ENCODE data around the gene RFX3.

Gene RFX3

DNA sequence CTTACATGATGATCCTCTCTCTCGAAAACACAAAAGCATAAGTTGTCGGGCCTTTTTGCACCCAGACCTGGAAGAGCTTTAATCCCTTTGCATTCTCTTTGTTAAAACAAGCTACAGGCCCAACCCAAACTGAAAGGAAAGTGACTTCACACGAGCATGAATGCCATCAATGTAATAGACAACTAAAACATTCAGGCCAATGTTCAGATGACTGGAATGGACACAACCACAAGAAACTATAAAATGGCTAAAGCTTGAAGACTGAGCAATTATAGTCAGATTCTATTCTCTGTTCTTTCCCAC, 45.5 kb downstream of the RFX3 start:
- H3K4me1 ChIP-seq, result no peaks in the 10 kb centered on the region
- TF ChIP-seq, protein P1, sequence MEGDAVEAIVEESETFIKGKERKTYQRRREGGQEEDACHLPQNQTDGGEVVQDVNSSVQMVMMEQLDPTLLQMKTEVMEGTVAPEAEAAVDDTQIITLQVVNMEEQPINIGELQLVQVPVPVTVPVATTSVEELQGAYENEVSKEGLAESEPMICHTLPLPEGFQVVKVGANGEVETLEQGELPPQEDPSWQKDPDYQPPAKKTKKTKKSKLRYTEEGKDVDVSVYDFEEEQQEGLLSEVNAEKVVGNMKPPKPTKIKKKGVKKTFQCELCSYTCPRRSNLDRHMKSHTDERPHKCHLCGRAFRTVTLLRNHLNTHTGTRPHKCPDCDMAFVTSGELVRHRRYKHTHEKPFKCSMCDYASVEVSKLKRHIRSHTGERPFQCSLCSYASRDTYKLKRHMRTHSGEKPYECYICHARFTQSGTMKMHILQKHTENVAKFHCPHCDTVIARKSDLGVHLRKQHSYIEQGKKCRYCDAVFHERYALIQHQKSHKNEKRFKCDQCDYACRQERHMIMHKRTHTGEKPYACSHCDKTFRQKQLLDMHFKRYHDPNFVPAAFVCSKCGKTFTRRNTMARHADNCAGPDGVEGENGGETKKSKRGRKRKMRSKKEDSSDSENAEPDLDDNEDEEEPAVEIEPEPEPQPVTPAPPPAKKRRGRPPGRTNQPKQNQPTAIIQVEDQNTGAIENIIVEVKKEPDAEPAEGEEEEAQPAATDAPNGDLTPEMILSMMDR (IDR thresholded peaks at IDR 0.05), result no peak
- H3K36me3 ChIP-seq (ENCODE audit: control insufficient read depth, insufficient read depth, low read length), result no peaks in the 10 kb centered on the region
- H3K27me3 ChIP-seq (ENCODE audit: control insufficient read depth, insufficient read depth, low read length), result no peaks in the 10 kb centered on the region
- H3K9ac ChIP-seq, result no peak overlapping the region
- no peak overlapping the region for H3K4me3 ChIP-seq (ENCODE audit: low read depth, low read length)
- H2AFZ ChIP-seq, result no peak overlapping the region
- no peak overlapping the region for H3K27ac ChIP-seq
- no peaks in the 10 kb centered on the region for H3K79me2 ChIP-seq
- H3K4me2 ChIP-seq (ENCODE audit: low read length), result no peak overlapping the region
- no peaks in the 10 kb centered on the region for H3K9me3 ChIP-seq (ENCODE audit: control insufficient read depth, low read length)

DNA sequence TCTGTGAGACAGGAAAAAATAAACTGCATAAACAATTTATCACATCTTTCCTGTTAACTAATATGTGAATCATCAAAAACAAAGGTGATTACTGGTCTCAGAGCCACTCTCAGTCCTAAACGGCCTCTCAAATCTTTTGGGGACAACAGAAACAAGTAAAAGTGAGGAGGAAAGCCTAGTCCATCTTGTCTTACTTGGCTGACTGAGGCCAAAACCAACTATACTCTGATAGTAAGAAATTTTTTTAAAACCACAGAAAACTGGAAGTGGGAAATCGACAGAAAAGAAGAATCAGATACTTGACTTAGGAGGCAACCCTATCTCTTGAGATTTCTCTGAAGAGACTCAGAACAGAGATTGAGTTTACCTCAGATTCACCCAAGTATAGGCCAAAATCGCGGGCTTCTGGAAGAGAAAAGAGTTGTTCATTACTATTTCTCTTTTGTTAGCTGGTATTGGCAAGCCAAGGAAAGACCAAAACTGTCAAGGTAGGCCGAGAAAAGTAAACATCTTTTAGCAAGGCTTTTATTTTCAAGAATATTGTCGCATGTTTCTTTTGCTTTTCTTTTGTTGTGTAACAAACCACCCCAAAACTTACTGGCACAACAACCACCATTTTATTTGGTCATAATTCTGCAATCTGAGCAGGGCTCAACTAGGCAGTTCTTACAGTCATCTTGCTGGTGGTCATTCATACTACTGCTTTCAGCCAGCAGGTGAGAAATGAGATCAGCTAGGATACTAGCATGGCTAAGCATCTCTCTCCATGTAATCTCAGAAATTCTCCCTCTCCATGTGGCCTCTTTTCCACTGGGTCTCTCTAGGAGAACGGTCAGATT, 46.1 kb downstream of the RFX3 start:
- TF ChIP-seq, protein P1 (IDR thresholded peaks at IDR 0.05), result no peak
- Histone ChIP-seq H3K4me1 (no peaks in the 10 kb centered on the region), H3K27ac (no peak overlapping the region), H3K79me2 (no peaks in the 10 kb centered on the region), H2AFZ (no peak overlapping the region), H3K4me2 (ENCODE audit: low read length) (no peak overlapping the region), H3K9ac (no peak overlapping the region), H3K4me3 (ENCODE audit: low read depth, low read length) (no peak overlapping the region), H3K36me3 (ENCODE audit: control insufficient read depth, insufficient read depth, low read length) (no peaks in the 10 kb centered on the region), H3K27me3 (ENCODE audit: control insufficient read depth, insufficient read depth, low read length) (no peaks in the 10 kb centered on the region), H3K9me3 (ENCODE audit: control insufficient read depth, low read length) (no peaks in the 10 kb centered on the region)

GRCh38 chr9:3478549-3478953, 47.2 kb downstream of the RFX3 start:
- Histone ChIP-seq H3K4me2 (ENCODE audit: low read length) (no peak overlapping the region), H3K4me1 (no peaks in the 10 kb centered on the region), H3K79me2 (no peaks in the 10 kb centered on the region), H3K27me3 (ENCODE audit: control insufficient read depth, insufficient read depth, low read length) (no peaks in the 10 kb centered on the region), H3K4me3 (ENCODE audit: low read depth, low read length) (no peak overlapping the region), H3K36me3 (ENCODE audit: control insufficient read depth, insufficient read depth, low read length) (no peaks in the 10 kb centered on the region), H3K27ac (no peak overlapping the region), H2AFZ (no peak overlapping the region), H3K9me3 (ENCODE audit: control insufficient read depth, low read length) (no peaks in the 10 kb centered on the region), H3K9ac (no peak overlapping the region)
- TF ChIP-seq, protein P1 (IDR thresholded peaks at IDR 0.05), result no peak

- Histone ChIP-seq H3K9me3 (ENCODE audit: control insufficient read depth, low read length) (no peaks in the 10 kb centered on the region), H3K4me2 (ENCODE audit: low read length) (no peak overlapping the region), H3K27ac (no peak overlapping the region), H3K27me3 (ENCODE audit: control insufficient read depth, insufficient read depth, low read length) (no peaks in the 10 kb centered on the region), H3K36me3 (ENCODE audit: control insufficient read depth, insufficient read depth, low read length) (no peaks in the 10 kb centered on the region), H3K4me1 (no peaks in the 10 kb centered on the region), H3K4me3 (ENCODE audit: low read depth, low read length) (no peak overlapping the region), H3K79me2 (no peaks in the 10 kb centered on the region), H3K9ac (no peak overlapping the region), H2AFZ (no peak overlapping the region)
- TF ChIP-seq, protein P1 (IDR thresholded peaks at IDR 0.05), result no peak
Measured at GRCh38 chr9:3477236-3477834, 48.5 kb downstream of the RFX3 start.
